ENCODE data around the gene SLC6A17. TPM values are rescaled to one million over a fixed set of nuclear protein-coding genes. Genes with fewer than 3 reads are reported as not detected.

The SLC6A17 gene
- total and polyA plus RNA-seq, 2 experiments from 2014 or later = 0.45 to 0.76 TPM

GRCh38 chr1:110249256-110249655, 99.0 kb downstream of the SLC6A17 start:
- in situ Hi-C loops (cut with MboI) = no loop called here
- WGBS, 2 experiments (ENCODE audit: low coverage in 1 of 2, low lambda C conversion rate in 2 of 2, missing lambda C conversion rate in 2 of 2) = 55 to 56% methylated on average over 4 of the region's 4 CpGs
- H3K9ac ChIP-seq = no peak overlapping the region

GRCh38 chr1:110250008-110250407, 99.7 kb downstream of the SLC6A17 start:
- Histone ChIP-seq H3K9me3 (ENCODE audit: low read depth) (no peaks in the 10 kb centered on the region), H4K20me1 (ENCODE audit: insufficient read depth) (no peaks in the 10 kb centered on the region), H3K4me2 (ENCODE audit: unreplicated experiment) (no peak overlapping the region), H3F3A (ENCODE audit: insufficient read depth) (0 out of 2 replicates have a peak, but pooled peaks cover 8% of the 10 kb centered on the region), H3K27ac (no peak overlapping the region), H3K36me3 (ENCODE audit: low read depth) (no peaks in the 10 kb centered on the region), H3K4me1 (ENCODE audit: insufficient read depth) (no peaks in the 10 kb centered on the region), H3K9ac (no peak overlapping the region), H3K9me2 (ENCODE audit: insufficient read depth) (no peaks in the 10 kb centered on the region), H3K4me3 (no peak overlapping the region), H2AFZ (no peak overlapping the region), H3K79me2 (ENCODE audit: insufficient read depth) (no peaks in the 10 kb centered on the region), H3K27me3 (replicated peaks; ENCODE audit: insufficient read depth) (no peaks in the 10 kb centered on the region)
- 38 to 39% methylated on average over 4 of the region's 4 CpGs for WGBS, 2 experiments (ENCODE audit: low coverage in 1 of 2, low lambda C conversion rate in 2 of 2, missing lambda C conversion rate in 2 of 2)
- in situ Hi-C loops (cut with MboI) = no loop called here
- no peak for DNase-seq
- TF ChIP-seq EZH2phosphoT487 (IDR thresholded peaks at IDR 0.05; ENCODE audit: insufficient read depth, low read depth) = no peak

More at GRCh38 chr1:110249256-110249655, 99.0 kb downstream of the SLC6A17 start:
- H3K9me2 ChIP-seq (ENCODE audit: insufficient read depth) = no peaks in the 10 kb centered on the region
- H3K27ac ChIP-seq = no peak overlapping the region
- H3K27me3 ChIP-seq (replicated peaks; ENCODE audit: insufficient read depth) = no peaks in the 10 kb centered on the region
- H3K4me2 ChIP-seq (ENCODE audit: unreplicated experiment) = no peak overlapping the region
- no peak overlapping the region for H2AFZ ChIP-seq
- 0 out of 2 replicates have a peak, but pooled peaks cover 8% of the 10 kb centered on the region for H3F3A ChIP-seq (ENCODE audit: insufficient read depth)
- no peaks in the 10 kb centered on the region for H3K36me3 ChIP-seq (ENCODE audit: low read depth)
- no peaks in the 10 kb centered on the region for H3K4me1 ChIP-seq (ENCODE audit: insufficient read depth)
- no peak overlapping the region for H3K4me3 ChIP-seq
- no peaks in the 10 kb centered on the region for H3K79me2 ChIP-seq (ENCODE audit: insufficient read depth)
- no peaks in the 10 kb centered on the region for H3K9me3 ChIP-seq (ENCODE audit: low read depth)
- DNase-seq = no peak
- TF ChIP-seq EZH2phosphoT487 (IDR thresholded peaks at IDR 0.05; ENCODE audit: insufficient read depth, low read depth) (no peak), EZH2 (IDR thresholded peaks at IDR 0.05; ENCODE audit: insufficient read depth, poor library complexity, severe bottlenecking) (no peak)
- no peaks in the 10 kb centered on the region for H4K20me1 ChIP-seq (ENCODE audit: insufficient read depth)

- H2AFZ ChIP-seq = no peak overlapping the region
- no peaks in the 10 kb centered on the region for H3K27me3 ChIP-seq (replicated peaks; ENCODE audit: insufficient read depth)
- 87 to 90% methylated on average over 2 of the region's 2 CpGs for WGBS, 2 experiments (ENCODE audit: low coverage in 1 of 2, low lambda C conversion rate in 2 of 2, missing lambda C conversion rate in 2 of 2)
- no peaks in the 10 kb centered on the region for H3K4me1 ChIP-seq (ENCODE audit: insufficient read depth)
- H3K79me2 ChIP-seq (ENCODE audit: insufficient read depth) = no peaks in the 10 kb centered on the region
- H4K20me1 ChIP-seq (ENCODE audit: insufficient read depth) = no peaks in the 10 kb centered on the region
- H3K36me3 ChIP-seq (ENCODE audit: low read depth) = no peaks in the 10 kb centered on the region
- no peak overlapping the region for H3K9ac ChIP-seq
- TF ChIP-seq EZH2phosphoT487 (IDR thresholded peaks at IDR 0.05; ENCODE audit: insufficient read depth, low read depth) (no peak), EZH2 (IDR thresholded peaks at IDR 0.05; ENCODE audit: insufficient read depth, poor library complexity, severe bottlenecking) (no peak)
- no peaks in the 10 kb centered on the region for H3K9me2 ChIP-seq (ENCODE audit: insufficient read depth)
- H3F3A ChIP-seq (ENCODE audit: insufficient read depth) = 0 out of 2 replicates have a peak, but pooled peaks cover 5% of the 10 kb centered on the region
- DNase-seq = no peak
- in situ Hi-C loops (cut with MboI) = no loop called here
- no peak overlapping the region for H3K27ac ChIP-seq
- H3K9me3 ChIP-seq (ENCODE audit: low read depth) = no peaks in the 10 kb centered on the region
- no peak overlapping the region for H3K4me3 ChIP-seq
- H3K4me2 ChIP-seq (ENCODE audit: unreplicated experiment) = no peak overlapping the region
Observed at GRCh38 chr1:110250749-110251148, 100.5 kb downstream of the SLC6A17 start.

Other genes with a start within 250 kb of the SLC6A17 start
- gene CSF1, start 239.6 kb upstream of the SLC6A17 start, total RNA-seq (2014; rRNA removed; shearing (Covaris generic)) = 60.0 and 87.0 TPM in 2 replicates
- 65.3 and 67.9 TPM in 2 replicates for gene CSF1, start 239.6 kb upstream of the SLC6A17 start, polyA plus RNA-seq (2016; fragmentation: Nextera tagmentation; extraction: Ambion mirVana)
- gene AHCYL1, start 165.7 kb upstream of the SLC6A17 start, total RNA-seq (2014; rRNA removed; shearing (Covaris generic)) = 47.6 and 49.3 TPM in 2 replicates
- gene AHCYL1, start 165.7 kb upstream of the SLC6A17 start, polyA plus RNA-seq (2016; fragmentation: Nextera tagmentation; extraction: Ambion mirVana) = 71.0 and 72.6 TPM in 2 replicates
- 41.9 and 49.9 TPM in 2 replicates for gene STRIP1, start 115.9 kb upstream of the SLC6A17 start, total RNA-seq (2014; rRNA removed; shearing (Covaris generic))
- 21.3 and 24.4 TPM in 2 replicates for gene STRIP1, start 115.9 kb upstream of the SLC6A17 start, polyA plus RNA-seq (2016; fragmentation: Nextera tagmentation; extraction: Ambion mirVana)
- gene ALX3, start 79.8 kb upstream of the SLC6A17 start, total RNA-seq (2014; rRNA removed; shearing (Covaris generic)) = not detected in 2 replicates
- not detected in 2 replicates for gene ALX3, start 79.8 kb upstream of the SLC6A17 start, polyA plus RNA-seq (2016; fragmentation: Nextera tagmentation; extraction: Ambion mirVana)
- gene UBL4B, start 38.1 kb upstream of the SLC6A17 start, total RNA-seq (2014; rRNA removed; shearing (Covaris generic)) = not detected in 2 replicates
- gene UBL4B, start 38.1 kb upstream of the SLC6A17 start, polyA plus RNA-seq (2016; fragmentation: Nextera tagmentation; extraction: Ambion mirVana) = not detected in 2 replicates
- gene KCNC4, start 59.8 kb downstream of the SLC6A17 start, total RNA-seq (2014; rRNA removed; shearing (Covaris generic)) = 12.1 and 29.3 TPM in 2 replicates
- 8.0 and 8.9 TPM in 2 replicates for gene KCNC4, start 59.8 kb downstream of the SLC6A17 start, polyA plus RNA-seq (2016; fragmentation: Nextera tagmentation; extraction: Ambion mirVana)
- gene RBM15, start 188.9 kb downstream of the SLC6A17 start, total RNA-seq (2014; rRNA removed; shearing (Covaris generic)) = 18.7 and 22.5 TPM in 2 replicates
- gene RBM15, start 188.9 kb downstream of the SLC6A17 start, polyA plus RNA-seq (2016; fragmentation: Nextera tagmentation; extraction: Ambion mirVana) = 6.4 and 6.6 TPM in 2 replicates
- 28.1 and 34.3 TPM in 2 replicates for gene SLC16A4, start 240.5 kb downstream of the SLC6A17 start, total RNA-seq (2014; rRNA removed; shearing (Covaris generic))
- gene SLC16A4, start 240.5 kb downstream of the SLC6A17 start, polyA plus RNA-seq (2016; fragmentation: Nextera tagmentation; extraction: Ambion mirVana) = 15.6 and 15.9 TPM in 2 replicates